Mammary epithelial cell (primary cell): ENCODE measurements around the gene CCDC117.

Source experiments
- EZH2 ChIP-seq: IDR thresholded peaks from 2 replicates; pipeline ENCODE4 v1.6.1; 2012; ENCODE audit warnings: low read length, inconsistent platforms, borderline replicate concordance
- TF ChIP-seq, protein P1 (sequence below), 2 donors: IDR thresholded peaks in 1 of 2; conservative IDR thresholded peaks in 1 of 2; 2 replicates each; pipeline ENCODE4 v1.5.1; 2011 to 2012; ENCODE audit warnings: inconsistent platforms in 2 of 2, low read length in 2 of 2, mild to moderate bottlenecking in 2 of 2, control low read depth in 1 of 2, low read depth in 1 of 2; ENCODE audit not compliant: insufficient read depth in 1 of 2; ENCODE audit errors: extremely low read depth in 1 of 2

DNA sequence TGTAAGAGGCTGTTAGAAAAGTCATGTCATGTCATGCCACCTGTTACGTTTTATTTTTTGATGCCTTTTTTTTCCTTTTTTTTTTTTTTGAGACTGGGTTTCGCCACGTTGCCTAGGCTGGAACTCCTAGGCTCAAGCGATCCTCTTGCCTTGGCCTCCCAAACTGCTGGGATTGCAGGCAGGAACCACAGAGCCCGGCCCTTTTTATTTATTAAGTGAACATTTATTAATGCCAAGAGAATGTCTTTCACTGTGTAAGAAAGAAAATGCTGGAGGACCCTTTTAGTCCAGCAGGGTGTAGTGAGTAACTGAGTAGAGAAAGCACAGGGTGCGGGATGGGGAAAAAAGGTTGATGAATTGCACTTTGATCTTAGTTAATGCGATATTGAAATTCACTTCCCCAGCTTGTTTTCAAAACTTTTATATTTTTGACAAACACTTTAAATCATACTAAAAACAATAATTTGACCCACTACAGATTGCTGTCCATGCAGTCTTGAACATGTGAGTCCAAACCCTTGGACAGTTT lies 30.2 kb downstream of the CCDC117 start:
- TF ChIP-seq, protein P1, sequence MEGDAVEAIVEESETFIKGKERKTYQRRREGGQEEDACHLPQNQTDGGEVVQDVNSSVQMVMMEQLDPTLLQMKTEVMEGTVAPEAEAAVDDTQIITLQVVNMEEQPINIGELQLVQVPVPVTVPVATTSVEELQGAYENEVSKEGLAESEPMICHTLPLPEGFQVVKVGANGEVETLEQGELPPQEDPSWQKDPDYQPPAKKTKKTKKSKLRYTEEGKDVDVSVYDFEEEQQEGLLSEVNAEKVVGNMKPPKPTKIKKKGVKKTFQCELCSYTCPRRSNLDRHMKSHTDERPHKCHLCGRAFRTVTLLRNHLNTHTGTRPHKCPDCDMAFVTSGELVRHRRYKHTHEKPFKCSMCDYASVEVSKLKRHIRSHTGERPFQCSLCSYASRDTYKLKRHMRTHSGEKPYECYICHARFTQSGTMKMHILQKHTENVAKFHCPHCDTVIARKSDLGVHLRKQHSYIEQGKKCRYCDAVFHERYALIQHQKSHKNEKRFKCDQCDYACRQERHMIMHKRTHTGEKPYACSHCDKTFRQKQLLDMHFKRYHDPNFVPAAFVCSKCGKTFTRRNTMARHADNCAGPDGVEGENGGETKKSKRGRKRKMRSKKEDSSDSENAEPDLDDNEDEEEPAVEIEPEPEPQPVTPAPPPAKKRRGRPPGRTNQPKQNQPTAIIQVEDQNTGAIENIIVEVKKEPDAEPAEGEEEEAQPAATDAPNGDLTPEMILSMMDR (conservative IDR thresholded peaks at IDR 0.05 in 1 of 2, IDR thresholded peaks at IDR 0.05 in 1 of 2; ENCODE audit: extremely low read depth in 1 of 2, insufficient read depth in 1 of 2, low read depth in 1 of 2, low read length in 2 of 2), result no peak
- TF ChIP-seq EZH2, result no peak
